Measurements from ENCODE around the gene CCNT1. TPM values are rescaled to one million over a fixed set of nuclear protein-coding genes. Genes with fewer than 3 reads are reported as not detected.

CCNT1 gene
- total RNA-seq: 11.8 and 12.5 TPM in 2 replicates

GRCh38 chr12:48716493-48717251, at the start of gene CCNT1:
Gene CCNT1 (minus strand): TSS chr12:48716707. CDS start chr12:48716675, 32 bp downstream.

GRCh38 chr12:48681710-48682532, 34.6 kb downstream of the CCNT1 start, which contains the start of gene KANSL2:
Gene KANSL2 (minus strand): TSS chr12:48682238. CDS start chr12:48681632, 606 bp downstream.

Other genes starting within 250 kb of the CCNT1 start
- not detected in 2 replicates for gene ANP32D, start 244.1 kb downstream of the CCNT1 start, total RNA-seq
- gene C12orf54, start 234.2 kb downstream of the CCNT1 start, total RNA-seq: not detected in 2 replicates
- not detected in 2 replicates for gene OR8S1, start 191.1 kb downstream of the CCNT1 start, total RNA-seq
- gene LALBA, start 146.7 kb downstream of the CCNT1 start, total RNA-seq: not detected in 2 replicates
- gene KANSL2, start 34.5 kb downstream of the CCNT1 start, total RNA-seq: 35.8 and 39.0 TPM in 2 replicates
- 12.6 and 13.3 TPM in 2 replicates for gene ADCY6, start 72.4 kb upstream of the CCNT1 start, total RNA-seq
- 20.4 and 26.1 TPM in 2 replicates for gene CACNB3, start 101.8 kb upstream of the CCNT1 start, total RNA-seq
- gene DDX23, start 135.5 kb upstream of the CCNT1 start, total RNA-seq: 48.3 and 49.1 TPM in 2 replicates
- 0.30 TPM in 1 of 2 replicates, not detected in the other for gene RND1, start 149.2 kb upstream of the CCNT1 start, total RNA-seq
- 40.3 and 47.1 TPM in 2 replicates for gene FKBP11, start 208.8 kb upstream of the CCNT1 start, total RNA-seq
- gene ARF3, start 240.8 kb upstream of the CCNT1 start, total RNA-seq: 66.6 and 75.1 TPM in 2 replicates